ENCODE results near the gene MAST4. TPM values are rescaled to one million over a fixed set of nuclear protein-coding genes. Genes with fewer than 3 reads are reported as not detected.

The MAST4 gene
- total and polyA plus RNA-seq, 5 experiments from 2014 or later = 4.5 to 19.4 (median 10.3) TPM

DNA sequence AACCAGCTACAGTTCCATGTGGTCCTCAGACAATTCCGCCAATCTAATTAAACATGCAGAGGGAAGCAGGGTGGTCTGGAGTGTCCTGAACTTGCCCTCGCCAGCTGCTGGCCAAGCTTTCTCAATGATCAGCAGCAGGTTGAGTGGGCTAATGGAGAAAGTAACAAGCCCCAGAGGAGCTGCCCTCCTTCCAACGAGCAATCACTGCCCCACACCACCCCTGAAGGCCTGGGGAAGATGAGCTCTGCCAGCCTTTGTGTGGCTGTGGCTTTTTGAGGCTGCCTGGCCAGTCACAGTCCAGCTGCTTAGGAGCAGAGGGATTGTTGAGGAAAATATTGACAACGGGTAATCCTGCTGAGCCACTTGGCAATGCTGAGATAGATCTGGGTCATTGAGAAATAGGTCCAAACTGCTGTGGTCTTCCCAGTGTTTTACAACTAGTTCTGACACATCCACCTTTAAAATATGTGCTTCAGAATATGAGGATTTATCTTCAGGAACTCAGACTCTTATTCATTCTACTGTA is 493.1 kb downstream of the MAST4 start:
- DNase-seq (no peak), ATAC-seq (no peak)

DNA sequence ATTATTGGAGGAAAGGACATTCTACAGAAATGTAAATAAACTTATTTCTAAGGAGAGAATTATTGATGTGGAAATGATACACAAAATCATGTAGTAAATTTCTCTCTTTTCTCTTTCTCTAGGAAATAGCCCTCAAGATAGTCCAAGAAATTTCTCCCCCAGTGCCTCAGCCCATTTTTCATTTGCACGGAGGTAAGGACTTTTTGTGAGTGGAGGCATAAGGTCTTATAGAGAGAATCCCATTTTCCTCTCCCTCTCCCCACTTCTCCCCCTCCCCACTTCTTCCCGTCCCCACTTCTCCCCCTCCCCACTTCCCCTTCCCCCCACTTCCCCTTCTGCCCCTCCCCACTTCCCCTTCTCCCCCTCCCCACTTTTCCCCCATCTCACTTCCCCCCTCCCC is 493.8 kb downstream of the MAST4 start:
- no peak for ATAC-seq
- DNase-seq = no peak
- peaks cover 0 to 22% (median 4%) of the 10 kb centered on the region in 3 donors for H3K36me3 Mint-ChIP-seq
- H3K4me1 Mint-ChIP-seq = peaks cover 0 to 5% (median under 1%) of the 10 kb centered on the region in 4 donors
- H3K27me3 Mint-ChIP-seq = no peaks in the 10 kb centered on the region
- no peaks in the 10 kb centered on the region for H3K9me3 Mint-ChIP-seq
- H3K27ac Mint-ChIP-seq = no peak overlapping the region
- POLR2A ChIA-PET = no interaction called here
- no peak overlapping the region for H3K4me3 Mint-ChIP-seq

More for the DNA sequence above, 493.1 kb downstream of the MAST4 start:
- Mint-ChIP-seq H3K27me3 (no peaks in the 10 kb centered on the region), H3K4me3 (no peak overlapping the region), H3K9me3 (no peaks in the 10 kb centered on the region), H3K27ac (no peak overlapping the region), H3K4me1 (peaks cover 0 to 2% (median 0%) of the 10 kb centered on the region in 4 donors), H3K36me3 (peaks cover 0 to 19% (median 4%) of the 10 kb centered on the region in 3 donors)
- POLR2A ChIA-PET = no interaction called here

DNA sequence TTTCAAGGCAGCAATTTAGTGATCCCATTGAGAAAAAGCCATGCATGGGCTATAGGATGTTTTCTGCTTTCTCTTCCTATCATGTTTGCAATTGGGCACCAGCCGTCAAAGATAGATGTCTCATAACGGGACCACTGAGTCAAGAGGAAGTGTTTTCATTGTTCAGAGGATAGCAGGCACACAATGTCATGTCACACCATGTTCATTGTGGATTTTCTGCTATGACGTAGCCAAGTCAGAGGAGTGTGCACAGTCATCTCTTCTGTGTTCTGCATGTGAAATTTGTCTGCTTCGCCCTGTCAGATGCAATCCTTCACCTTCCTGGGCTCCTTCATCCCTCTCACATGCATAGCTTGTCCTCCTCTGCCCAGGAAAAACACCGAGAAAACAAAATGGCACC is 494.4 kb downstream of the MAST4 start:
- POLR2A ChIA-PET = no interaction called here
- no peak overlapping the region for H3K27ac Mint-ChIP-seq
- peaks cover 0 to 10% (median 2%) of the 10 kb centered on the region in 4 donors for H3K4me1 Mint-ChIP-seq
- ATAC-seq = no peak
- H3K9me3 Mint-ChIP-seq = no peaks in the 10 kb centered on the region
- no peaks in the 10 kb centered on the region for H3K27me3 Mint-ChIP-seq
- no peak overlapping the region for H3K4me3 Mint-ChIP-seq
- no peak for DNase-seq
- peaks cover 0 to 26% (median 7%) of the 10 kb centered on the region in 3 donors for H3K36me3 Mint-ChIP-seq

DNA sequence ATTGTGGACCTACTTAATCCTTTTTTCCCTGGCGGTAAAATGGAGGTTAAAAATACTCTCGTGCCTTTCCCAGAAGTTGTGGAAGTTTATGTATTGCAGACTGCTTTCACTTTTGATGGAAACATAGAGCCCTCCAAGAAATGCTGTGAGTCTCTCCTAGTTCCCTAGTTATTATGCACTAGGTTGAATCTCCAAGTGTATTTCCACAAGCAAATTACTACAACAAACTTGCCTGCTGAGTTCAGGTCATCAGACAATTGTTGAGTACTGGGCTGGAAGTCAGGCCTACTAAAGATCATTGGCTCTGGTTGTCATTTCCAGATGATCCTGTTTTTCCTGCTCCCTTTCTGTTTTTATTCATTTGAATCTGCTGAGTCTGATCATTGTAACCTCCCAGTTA is 496.3 kb downstream of the MAST4 start:
- no peaks in the 10 kb centered on the region for H3K9me3 Mint-ChIP-seq
- H3K36me3 Mint-ChIP-seq = peaks cover 0 to 38% (median 9%) of the 10 kb centered on the region in 3 donors
- POLR2A ChIA-PET = no interaction called here
- no peak overlapping the region for H3K4me3 Mint-ChIP-seq
- H3K27me3 Mint-ChIP-seq = no peaks in the 10 kb centered on the region
- H3K27ac Mint-ChIP-seq = no peak overlapping the region
- H3K4me1 Mint-ChIP-seq = peaks cover 0 to 12% (median 1%) of the 10 kb centered on the region in 4 donors
- ATAC-seq (no peak), DNase-seq (no peak)

DNA sequence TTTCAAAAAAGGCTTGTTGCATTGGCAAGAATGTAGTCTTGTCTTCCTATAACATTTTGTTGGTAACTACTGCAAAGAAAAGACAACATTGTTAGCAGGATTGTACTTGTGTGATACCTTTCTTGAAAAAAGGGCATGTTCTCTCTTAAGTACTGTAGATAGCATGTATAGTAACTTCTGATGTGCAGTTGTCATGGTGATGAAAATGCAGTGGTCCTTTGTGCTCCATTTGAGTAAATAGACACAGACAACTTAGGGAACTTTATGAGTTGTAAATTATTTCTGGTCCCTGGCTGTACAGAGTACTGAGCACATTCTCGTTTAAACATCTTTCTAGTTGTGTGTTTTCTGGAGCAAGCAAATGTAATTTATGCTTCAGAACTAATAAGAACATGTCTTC is 497.1 kb downstream of the MAST4 start:
- ATAC-seq = no peak
- POLR2A ChIA-PET = no interaction called here
- H3K36me3 Mint-ChIP-seq = peaks cover 0 to 41% (median 9%) of the 10 kb centered on the region in 3 donors

DNA sequence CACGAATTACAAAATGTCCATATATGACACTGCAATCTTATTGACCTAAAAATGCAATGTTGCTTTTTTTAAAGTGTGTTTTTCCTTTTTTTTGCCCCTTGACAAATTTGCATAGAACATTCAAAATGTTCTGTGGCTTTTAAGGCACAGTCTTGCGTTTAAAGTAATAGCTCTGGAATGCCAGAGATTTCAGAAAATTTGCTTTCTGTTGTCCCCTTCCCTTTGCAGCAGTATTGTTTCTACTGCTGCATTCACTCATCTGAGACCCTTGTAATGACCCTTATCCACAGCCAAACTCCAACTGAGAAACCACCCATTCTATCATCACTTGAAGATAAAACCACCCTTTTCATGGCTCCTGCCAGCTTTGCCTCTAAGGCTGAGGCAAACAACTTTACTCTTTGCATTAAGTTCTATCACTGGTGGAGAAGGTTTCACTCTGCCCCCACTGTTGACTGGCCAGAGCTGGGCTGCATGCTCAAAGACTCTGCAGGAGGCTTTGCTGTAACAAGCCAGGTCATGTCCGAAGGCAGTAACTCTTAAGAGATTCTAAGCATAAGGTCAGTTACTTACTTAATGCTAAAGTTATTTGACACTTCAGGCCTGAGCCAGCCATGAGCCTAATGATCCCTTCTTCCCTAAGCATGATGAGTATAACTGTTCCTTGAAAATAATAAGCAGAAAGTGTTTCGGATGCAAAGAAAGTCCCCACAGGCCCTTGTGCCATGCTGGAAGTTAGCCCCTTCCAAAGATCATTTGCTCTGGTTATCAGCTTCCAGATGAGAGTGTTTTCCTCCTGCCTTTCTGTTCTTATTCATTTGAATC is 498.5 kb downstream of the MAST4 start:
- peaks cover 0 to 40% (median 10%) of the 10 kb centered on the region in 3 donors for H3K36me3 Mint-ChIP-seq
- H3K27me3 Mint-ChIP-seq = no peaks in the 10 kb centered on the region

More for the DNA sequence above, 497.1 kb downstream of the MAST4 start:
- Mint-ChIP-seq H3K27ac (peak overlapping the region in 1 of 10 donors; percentile 2), H3K4me1 (peaks cover 0 to 12% (median 1%) of the 10 kb centered on the region in 4 donors), H3K4me3 (no peak overlapping the region), H3K27me3 (no peaks in the 10 kb centered on the region), H3K9me3 (no peaks in the 10 kb centered on the region)
- DNase-seq = no peak

DNA sequence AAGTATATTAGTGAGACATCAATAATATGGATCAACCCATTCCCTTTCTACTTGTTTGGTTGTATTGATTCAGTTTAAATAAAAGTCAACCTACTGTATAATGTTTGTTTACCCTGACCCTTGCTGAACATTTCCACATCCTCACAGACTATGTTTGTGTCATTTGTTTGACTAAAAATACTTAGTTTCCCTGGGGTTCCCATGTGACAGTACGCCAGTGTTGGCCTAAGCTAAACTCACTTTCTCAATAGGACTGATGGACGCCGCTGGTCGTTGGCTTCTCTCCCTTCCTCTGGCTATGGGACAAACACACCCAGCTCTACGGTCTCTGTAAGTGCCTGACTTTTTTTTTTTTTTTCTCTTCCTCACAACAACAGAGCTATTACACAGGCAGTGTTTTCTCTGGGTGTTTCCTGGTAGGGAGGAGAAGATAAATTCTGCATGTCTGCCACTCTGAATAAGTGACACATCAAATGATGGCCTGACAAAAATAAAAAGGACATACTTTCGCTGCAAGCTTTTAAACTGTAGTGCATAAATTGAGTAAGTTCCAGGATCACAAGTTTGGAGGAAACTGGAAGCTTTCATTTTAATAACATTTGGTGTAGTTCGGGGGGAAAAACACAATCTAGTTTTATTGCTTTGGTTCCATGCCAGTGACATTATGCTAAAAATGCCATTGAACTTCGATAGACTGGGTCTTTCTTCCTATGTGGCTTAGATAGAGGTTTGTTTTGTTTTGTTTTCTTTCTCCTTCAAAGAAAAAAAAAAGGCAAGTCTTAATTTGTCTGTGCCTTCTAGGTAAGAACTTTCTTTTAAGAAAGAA is 499.4 kb downstream of the MAST4 start:
- Mint-ChIP-seq H3K27ac (peak overlapping the region in 1 of 10 donors; percentile 50), H3K27me3 (no peaks in the 10 kb centered on the region), H3K4me3 (no peak overlapping the region), H3K36me3 (peaks cover 0 to 45% (median 18%) of the 10 kb centered on the region in 3 donors), H3K9me3 (no peaks in the 10 kb centered on the region), H3K4me1 (peaks cover 0 to 12% (median 1%) of the 10 kb centered on the region in 4 donors)
- POLR2A ChIA-PET = no interaction called here
- DNase-seq (no peak), ATAC-seq (no peak)

More for the DNA sequence above, 498.5 kb downstream of the MAST4 start:
- DNase-seq = no peak
- ATAC-seq = no peak
- Mint-ChIP-seq H3K4me3 (no peak overlapping the region), H3K4me1 (peaks cover 0 to 12% (median 1%) of the 10 kb centered on the region in 4 donors), H3K27ac (no peak overlapping the region), H3K9me3 (no peaks in the 10 kb centered on the region)
- POLR2A ChIA-PET = no interaction called here

DNA sequence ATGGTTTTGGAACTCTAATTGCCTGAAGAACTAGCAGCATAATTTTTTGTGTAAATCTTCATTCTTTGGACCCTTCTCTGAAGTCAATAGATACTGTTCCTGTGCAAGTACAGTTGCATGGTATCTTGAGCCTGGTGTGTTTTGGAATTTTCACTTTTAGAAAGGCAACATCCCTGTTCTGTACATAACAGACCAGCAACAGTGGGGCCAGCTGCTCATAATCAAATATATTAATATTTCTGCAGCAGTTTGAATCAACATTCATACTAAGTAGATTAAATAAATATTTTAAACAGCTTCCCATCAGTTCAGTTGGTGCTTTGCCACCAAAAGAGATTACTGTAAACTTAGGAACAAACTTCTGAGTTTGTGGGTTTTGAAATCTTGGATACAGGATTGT is 502.5 kb downstream of the MAST4 start:
- ATAC-seq = no peak
- no peaks in the 10 kb centered on the region for H3K27me3 Mint-ChIP-seq
- no peaks in the 10 kb centered on the region for H3K9me3 Mint-ChIP-seq
- peaks cover 0 to 12% (median 1%) of the 10 kb centered on the region in 4 donors for H3K4me1 Mint-ChIP-seq
- peaks cover 11 to 62% (median 25%) of the 10 kb centered on the region in 3 donors for H3K36me3 Mint-ChIP-seq
- POLR2A ChIA-PET = no interaction called here
- no peak overlapping the region for H3K27ac Mint-ChIP-seq
- no peak overlapping the region for H3K4me3 Mint-ChIP-seq
- no peak for DNase-seq

DNA sequence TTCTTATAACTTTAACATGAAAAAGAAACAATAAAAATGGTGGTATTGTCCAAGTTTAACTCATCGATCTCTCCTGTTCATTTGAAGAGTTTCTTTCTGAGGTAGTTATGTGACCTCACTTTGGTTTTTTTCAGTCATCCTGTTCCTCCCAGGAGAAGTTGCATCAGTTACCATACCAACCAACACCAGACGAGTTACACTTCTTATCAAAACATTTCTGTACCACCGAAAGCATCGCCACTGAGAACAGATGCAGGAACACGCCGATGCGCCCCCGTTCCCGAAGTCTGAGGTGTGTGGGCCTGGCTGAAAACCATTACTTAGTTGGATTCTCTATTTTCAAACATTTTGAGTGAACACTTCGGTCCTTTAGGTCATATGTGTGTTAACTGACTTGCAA is 504.1 kb downstream of the MAST4 start:
- no peak overlapping the region for H3K4me3 Mint-ChIP-seq
- H3K4me1 Mint-ChIP-seq = peaks cover 0 to 4% (median 1%) of the 10 kb centered on the region in 4 donors

DNA sequence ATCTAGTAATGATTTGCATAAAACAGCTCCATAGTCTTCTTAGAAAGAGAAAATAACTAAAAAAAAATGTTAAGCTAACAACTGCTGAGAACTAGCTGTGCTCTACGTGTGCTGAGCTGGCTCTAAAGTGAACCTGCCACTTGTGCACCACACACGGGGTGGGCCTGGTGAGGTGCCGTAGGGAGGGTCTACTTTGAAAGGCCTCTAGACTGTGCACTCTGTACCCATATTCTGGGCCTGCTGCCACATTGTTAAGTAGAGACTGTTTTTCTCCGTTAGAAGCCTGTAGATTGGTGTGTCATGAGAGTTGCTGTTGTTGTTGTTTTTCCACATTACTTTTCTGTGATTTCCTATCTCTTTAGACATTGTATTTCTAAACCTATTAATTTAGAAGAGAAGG is 506.5 kb downstream of the MAST4 start:
- no peak for ATAC-seq

More for the DNA sequence above, 504.1 kb downstream of the MAST4 start:
- POLR2A ChIA-PET = no interaction called here
- no peaks in the 10 kb centered on the region for H3K27me3 Mint-ChIP-seq
- H3K9me3 Mint-ChIP-seq = no peaks in the 10 kb centered on the region
- ATAC-seq (no peak), DNase-seq (no peak)
- peak overlapping the region in 1 of 10 donors; percentile 4 for H3K27ac Mint-ChIP-seq
- peaks cover 13 to 71% (median 27%) of the 10 kb centered on the region in 3 donors for H3K36me3 Mint-ChIP-seq

DNA sequence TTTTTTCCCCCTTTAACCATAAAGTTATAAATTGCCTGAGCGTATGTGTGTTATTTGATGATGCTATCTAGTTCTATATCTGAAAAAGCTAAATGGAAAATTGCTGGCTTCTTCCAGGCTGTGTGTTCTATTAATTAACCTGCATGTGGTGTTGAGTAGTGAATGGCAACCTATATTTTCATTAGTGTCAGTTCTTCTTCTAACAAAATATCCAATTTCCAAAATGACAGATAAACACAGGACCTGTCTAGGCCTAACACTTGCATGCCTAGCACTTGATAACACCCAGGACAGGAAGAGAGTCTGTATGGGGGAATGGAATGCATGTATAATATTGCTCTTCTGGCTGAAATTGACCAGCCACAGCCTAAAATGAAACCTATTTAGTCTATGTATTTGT is 508.7 kb downstream of the MAST4 start:
- Mint-ChIP-seq H3K27ac (no peak overlapping the region), H3K4me1 (no peaks in the 10 kb centered on the region), H3K27me3 (no peaks in the 10 kb centered on the region), H3K4me3 (no peak overlapping the region), H3K36me3 (peaks cover 18 to 69% (median 34%) of the 10 kb centered on the region in 3 donors), H3K9me3 (no peaks in the 10 kb centered on the region)
- POLR2A ChIA-PET = no interaction called here
- no peak for ATAC-seq
- no peak for DNase-seq

More for the DNA sequence above, 506.5 kb downstream of the MAST4 start:
- Mint-ChIP-seq H3K27me3 (no peaks in the 10 kb centered on the region), H3K27ac (no peak overlapping the region), H3K36me3 (peaks cover 18 to 67% (median 35%) of the 10 kb centered on the region in 3 donors), H3K4me3 (no peak overlapping the region), H3K9me3 (no peaks in the 10 kb centered on the region), H3K4me1 (no peaks in the 10 kb centered on the region)
- no peak for DNase-seq
- POLR2A ChIA-PET = no interaction called here

DNA sequence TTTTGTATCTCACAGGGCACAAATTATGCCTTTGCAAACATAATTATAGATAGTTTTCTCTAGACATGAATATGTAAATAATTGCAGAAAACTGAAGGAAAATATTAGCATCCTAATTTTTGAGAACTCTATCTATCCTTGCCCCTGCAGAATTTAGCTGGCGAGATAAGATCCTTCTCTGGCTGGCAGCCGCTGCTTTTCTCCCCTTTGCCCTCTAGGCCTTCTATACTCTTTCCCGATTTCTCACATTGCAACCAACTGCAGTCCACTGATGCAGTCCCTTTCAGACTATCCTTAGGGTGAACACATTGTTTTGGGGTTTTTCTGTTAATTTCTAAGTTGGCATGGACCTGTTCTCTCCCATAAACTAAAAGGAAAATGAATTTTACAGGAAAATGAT is 509.1 kb downstream of the MAST4 start:
- POLR2A ChIA-PET = no interaction called here
- Mint-ChIP-seq H3K36me3 (peaks cover 18 to 69% (median 33%) of the 10 kb centered on the region in 3 donors), H3K4me3 (no peak overlapping the region), H3K9me3 (no peaks in the 10 kb centered on the region), H3K27ac (no peak overlapping the region), H3K27me3 (no peaks in the 10 kb centered on the region), H3K4me1 (no peaks in the 10 kb centered on the region)
- DNase-seq (no peak), ATAC-seq (no peak)
